HG03520 (cell line): ENCODE data around the gene SYNJ1.

Experiments used
- ATAC-seq: cut with Tn5 transposase; IDR thresholded peaks from one replicate; pipeline ENCODE4 v1.9.1; 2021; ENCODE audit warnings: mild to moderate bottlenecking, moderate library complexity; ENCODE audit not compliant: unreplicated experiment

SYNJ1 gene

DNA sequence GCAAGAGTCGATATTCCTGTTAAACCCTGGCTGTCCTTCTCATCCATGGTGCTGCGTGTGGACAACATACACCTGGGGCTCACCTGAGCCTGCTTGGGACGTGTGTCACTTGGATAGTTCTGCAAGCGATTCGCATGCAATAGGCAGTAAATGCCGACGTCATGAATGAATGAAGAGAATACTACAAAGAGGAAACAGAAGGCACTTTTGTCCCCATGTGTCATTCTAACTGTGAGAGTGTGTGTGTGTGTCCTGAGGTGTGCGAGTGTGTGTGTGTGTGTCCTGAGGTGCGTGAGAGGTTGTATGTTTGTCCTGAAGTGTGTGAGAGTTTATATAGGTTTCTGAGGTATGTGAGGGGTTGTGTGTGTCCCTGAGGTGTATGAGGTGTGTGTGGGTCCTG is 141.8 kb downstream of the SYNJ1 start:
- no peak for ATAC-seq

DNA sequence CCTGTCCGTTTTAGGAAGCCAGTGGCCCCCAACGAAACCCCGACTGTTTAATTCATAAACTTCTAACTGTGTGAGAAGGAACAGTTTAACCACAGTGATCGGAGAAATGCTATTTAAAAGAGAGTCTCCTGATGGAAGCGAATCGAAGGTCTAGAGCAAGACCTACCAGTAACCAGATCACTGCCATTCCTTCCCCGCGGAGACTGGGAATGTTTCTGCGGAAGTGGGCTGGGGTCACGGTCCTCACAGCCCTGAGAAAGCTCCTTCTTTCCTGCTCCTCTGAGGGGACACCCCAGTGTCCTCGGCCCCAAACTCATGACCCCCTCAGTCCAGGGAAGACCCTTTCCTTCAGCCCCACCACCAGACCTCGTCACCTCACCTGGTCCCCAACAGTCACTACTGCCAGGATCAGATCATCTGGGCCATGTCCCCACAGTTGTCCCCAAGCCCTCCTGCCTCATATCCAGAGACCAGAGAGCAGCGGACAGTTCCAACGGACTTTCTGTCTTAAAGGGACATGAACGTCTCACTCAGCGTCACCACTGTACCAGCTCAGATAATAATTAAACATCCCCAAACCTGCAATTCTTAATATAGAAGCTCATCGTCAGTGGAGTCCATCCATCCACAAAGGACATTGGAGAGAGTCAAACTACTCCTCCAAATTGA is 142.6 kb downstream of the SYNJ1 start, which contains the start of gene TCP10L:
Gene TCP10L (minus strand): TSS at position 482 of the 669 bp plus-strand sequence. CDS start 1,219 bp downstream, outside the sequence.
- no peak for ATAC-seq

DNA sequence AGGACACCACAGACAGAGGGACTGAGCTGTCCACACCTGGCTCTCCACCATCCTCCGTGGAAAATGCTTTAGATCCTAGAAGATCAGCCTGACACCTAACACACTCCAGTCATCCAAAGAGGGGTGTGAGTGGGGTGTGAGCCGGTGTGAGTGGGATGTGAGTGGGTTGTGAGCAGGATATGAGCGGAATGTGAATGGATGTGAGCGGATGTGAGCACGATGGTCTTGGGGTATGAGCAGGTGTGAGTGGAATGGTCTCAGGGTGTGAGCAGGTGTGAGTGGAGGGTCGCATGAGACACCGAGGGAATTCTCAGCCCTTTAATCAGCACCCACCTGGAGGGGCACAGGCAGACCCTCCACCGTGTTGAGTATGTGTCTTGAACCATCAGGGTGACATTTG is 143.3 kb downstream of the SYNJ1 start:
- no peak for ATAC-seq

DNA sequence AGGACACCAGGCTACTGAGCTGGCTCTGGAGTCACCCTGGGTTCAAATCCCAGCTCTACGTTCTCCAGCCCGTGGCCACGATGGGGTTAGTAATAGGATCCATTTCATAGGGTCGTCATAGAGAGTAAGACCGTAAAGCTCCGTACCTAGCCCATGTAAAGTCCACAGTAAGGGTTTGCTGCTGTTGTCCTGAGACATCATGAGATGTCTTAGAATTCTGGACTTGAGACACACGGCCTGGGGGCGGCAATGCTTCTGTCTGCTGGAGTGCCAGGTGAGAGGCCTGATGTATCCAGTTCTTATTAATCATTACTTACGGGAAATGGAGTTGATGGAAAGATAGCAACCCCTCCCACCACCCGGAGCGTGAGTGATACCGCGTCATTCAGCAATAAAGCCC is 146.1 kb downstream of the SYNJ1 start:
- no peak for ATAC-seq

DNA sequence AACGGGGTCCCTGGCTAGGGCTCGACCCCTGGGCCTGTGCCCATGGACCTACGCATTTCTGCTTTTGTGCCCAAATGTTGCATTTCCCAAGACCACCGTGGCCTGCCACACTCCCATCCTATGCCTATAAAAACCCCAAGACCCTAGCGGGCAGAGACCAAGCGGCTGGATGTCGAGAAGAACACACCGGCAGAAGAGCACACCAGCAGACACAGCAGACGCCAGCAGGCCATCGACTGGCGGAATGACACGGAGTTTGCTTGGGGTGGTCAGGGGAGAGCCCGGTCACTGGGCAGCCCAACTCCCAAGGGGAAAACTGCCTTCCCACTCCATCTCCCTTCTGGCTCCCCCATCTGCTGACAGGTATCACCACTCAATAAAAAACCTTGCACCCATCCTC is 146.9 kb downstream of the SYNJ1 start:
- ATAC-seq, result no peak
